ENCODE measurements around the gene POU2F3. TPM values are rescaled to one million over a fixed set of nuclear protein-coding genes. Genes with fewer than 3 reads are reported as not detected.

Gene POU2F3
- total and polyA plus RNA-seq, 2 of the 4 experiments (the other 2 are of a cell fraction): under 0.01 to 0.09 TPM

- Histone ChIP-seq H3K4ac (ENCODE audit: low read depth, low read length) (no peak overlapping the region; the same call in 1 of the 2 replicates), H3K9me3 (ENCODE audit: control insufficient read depth, insufficient read depth, low read length) (no peaks in the 10 kb centered on the region), H4K5ac (ENCODE audit: low read depth, low read length) (no peak overlapping the region), H2BK20ac (ENCODE audit: low read depth, low read length) (no peak overlapping the region), H3K79me1 (ENCODE audit: low read depth in 1 of 2, low read length in 2 of 2) (peaks cover 3 to 50% of the 10 kb centered on the region in 2 experiments; a peak in 2 of 4 replicates), H2BK5ac (ENCODE audit: low read depth, low read length, poor library complexity, severe bottlenecking) (no peak overlapping the region), H3K4me2 (ENCODE audit: low read depth, low read length) (no peak overlapping the region), H4K20me1 (ENCODE audit: insufficient read depth, low read length) (peaks cover 19% of the 10 kb centered on the region), H2BK15ac (ENCODE audit: low read depth, low read length) (no peak overlapping the region), H3K9ac (ENCODE audit: low read depth, low read length) (no peak overlapping the region), H4K8ac (ENCODE audit: low read depth in 2 of 2, low read length in 2 of 2) (no peak overlapping the region), H2AK5ac (ENCODE audit: low read depth, low read length) (no peak overlapping the region), H3K14ac (replicated peaks; ENCODE audit: low read depth, low read length) (no peak overlapping the region), H3K23ac (ENCODE audit: low read depth, low read length) (no peak overlapping the region), H2AK9ac (replicated peaks; ENCODE audit: low read depth, low read length, poor library complexity) (no peak overlapping the region), H3K4me1 (ENCODE audit: control insufficient read depth, insufficient read depth, low read length) (peaks cover 24% of the 10 kb centered on the region), H3K4me3 (ENCODE audit: insufficient read depth, low read depth, low read length) (no peak overlapping the region), H3K18ac (ENCODE audit: low read depth, low read length) (no peak overlapping the region), H3K9me1 (ENCODE audit: insufficient read depth, low read length) (peaks cover 39% of the 10 kb centered on the region), H3K27me3 (ENCODE audit: control insufficient read depth, insufficient read depth, low read length) (no peaks in the 10 kb centered on the region), H2BK120ac (ENCODE audit: low read depth, low read length) (no peak overlapping the region), H2AFZ (replicated peaks; ENCODE audit: low read length, poor library complexity) (no peak overlapping the region), H3K36me3 (ENCODE audit: control insufficient read depth, insufficient read depth, low read length) (no peaks in the 10 kb centered on the region), H3K27ac (ENCODE audit: insufficient read depth, low read length) (no peak overlapping the region), H4K91ac (ENCODE audit: insufficient read depth, low read depth, low read length) (no peak overlapping the region), H3K56ac (ENCODE audit: extremely low read depth, insufficient read depth, low read length) (no peak overlapping the region)
- dilution Hi-C loops (cut with HindIII; ENCODE audit: low sequenced_read_pairs, unreplicated experiment) (no loop called here), intact Hi-C loops (cut with micrococcal nuclease) (no loop called here), in situ Hi-C loops (cut with MboI; ENCODE audit: low sequenced_read_pairs) (no loop called here)
- ChIA-PET CTCF (no interaction called here), POLR2A (ENCODE audit: unreplicated experiment) (no interaction called here)
- TF ChIP-seq SMC3 (IDR thresholded peaks at IDR 0.05; ENCODE audit: low read depth, low read length) (no peak), CEBPB (IDR thresholded peaks at IDR 0.05; ENCODE audit: low read depth, low read length) (no peak), MAZ (IDR thresholded peaks at IDR 0.05; ENCODE audit: borderline replicate concordance, low read depth, low read length) (no peak), CTCF (conservative IDR thresholded peaks at IDR 0.05; ENCODE audit: low read depth, low read length) (no peak), NFE2L2 (IDR thresholded peaks at IDR 0.05; ENCODE audit: low read depth, low read length) (no peak), RFX5 (IDR thresholded peaks at IDR 0.05; ENCODE audit: low read depth, low read length) (no peak), MXI1 (IDR thresholded peaks at IDR 0.05; ENCODE audit: borderline replicate concordance, low read depth, low read length) (no peak), POLR2A (IDR thresholded peaks at IDR 0.05; ENCODE audit: low read depth, low read length) (no peak), USF2 (IDR thresholded peaks at IDR 0.05; ENCODE audit: low read depth, low read length) (no peak), MAFK (IDR thresholded peaks at IDR 0.05; ENCODE audit: low read depth, low read length) (no peak), RCOR1 (IDR thresholded peaks at IDR 0.05; ENCODE audit: insufficient replicate concordance, low read length) (no peak), FOS (IDR thresholded peaks at IDR 0.05; ENCODE audit: low read depth, low read length) (no peak), RAD21 (IDR thresholded peaks at IDR 0.05; ENCODE audit: low read length) (no peak), ELK1 (IDR thresholded peaks at IDR 0.05; ENCODE audit: borderline replicate concordance, low read depth, low read length) (no peak)
- 32% methylated on average over 3 of the region's 9 CpGs; no CpG with 5 or more reads in 1 of the 2 experiments for WGBS, 2 experiments (ENCODE audit: extremely low coverage in 2 of 2, insufficient read length in 1 of 2)
- ATAC-seq (ENCODE audit: low read depth) (no peak), DNase-seq (no peak)
- BruUV-seq (replicated peaks): no TSS peak
Measured at GRCh38 chr11:120219938-120220746, 19.8 kb upstream of the POU2F3 start.
